ENCODE results near the gene EDNRA.

The EDNRA gene

DNA sequence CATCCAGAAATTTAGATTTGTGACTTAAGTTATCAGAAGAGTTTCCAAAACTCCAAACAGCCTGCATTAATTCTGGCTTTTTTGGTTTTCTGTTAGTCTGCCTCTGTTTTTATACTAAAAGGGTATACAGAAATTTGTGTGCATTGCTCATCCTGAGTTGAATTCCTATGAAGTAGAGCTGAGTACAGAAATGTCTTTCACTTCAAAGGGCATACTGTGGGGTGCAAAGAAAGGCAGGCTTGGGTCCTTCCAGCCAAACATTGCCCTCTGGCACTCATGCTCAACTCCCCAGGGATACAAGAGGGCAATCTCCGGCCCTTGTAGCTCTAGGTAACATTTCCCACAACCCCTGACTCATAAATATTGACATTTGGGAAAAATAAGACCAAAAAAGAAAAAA, 108.7 kb downstream of the EDNRA start:
- no peak for DNase-seq (ENCODE audit: low spot score)

- peak; percentile 13 for DNase-seq (ENCODE audit: low spot score)
Measured at GRCh38 chr4:147590249-147590920, 109.5 kb downstream of the EDNRA start.

- DNase-seq (ENCODE audit: low spot score): no peak
Measured at GRCh38 chr4:147591106-147591505, 110.2 kb downstream of the EDNRA start.

DNA sequence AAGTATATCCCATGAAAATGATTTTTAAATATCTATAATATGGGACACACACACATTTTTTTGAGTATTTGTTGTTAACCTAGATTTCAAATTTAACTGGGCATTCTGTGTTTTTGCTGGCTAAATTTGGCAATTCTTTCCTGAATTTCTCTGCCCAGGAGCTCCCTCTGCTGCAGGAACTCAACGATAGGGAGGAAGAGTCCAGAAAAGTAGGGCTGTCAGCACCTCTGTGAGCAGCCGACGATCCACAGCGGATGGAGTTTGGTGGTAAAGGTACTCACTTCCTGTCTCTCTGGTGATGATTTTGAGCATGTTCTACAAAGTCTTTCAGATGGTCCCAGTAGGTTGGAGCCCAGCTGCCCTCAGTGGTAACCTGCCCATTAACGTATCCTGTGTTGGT, 113.2 kb downstream of the EDNRA start:
- DNase-seq (ENCODE audit: low spot score): no peak

Measured in hematopoietic multipotent progenitor cell treated with erythropoietin and hydrocortisone succinate and interleukin-3 and kit ligand, for 17 days (in vitro differentiated cells).